HCT116 (cell line): Measurements from ENCODE around the gene MYRF. TPM values are rescaled to one million over a fixed set of nuclear protein-coding genes. Genes with fewer than 3 reads are reported as not detected.

Source experiments
- ATAC-seq: fragments of 200-7000 bp; cut with Tn5 transposase; 2 replicates; pipeline ENCODE4 v1.9.1; 2020; ENCODE audit warnings: mild to moderate bottlenecking, moderate library complexity
- BruUV-seq: library from RNA; stranded (reverse); fragments of 400-500 nt; replicated peaks from 2 replicates; lab custom pipeline; 2021; lab: Mats Ljungman, UMichigan
- CTCF ChIA-PET: fragments of 300-600 bp; sonication (Branson Sonifier 250); formaldehyde crosslinking; loops from one replicate; lab custom pipeline; 2021; ENCODE audit warnings: antibody characterized with exemption; lab: Charles Lee
- POLR2A ChIA-PET: fragments of 300-600, 350-600 bp; sonication (Branson Sonifier 250); formaldehyde crosslinking; loops from one replicate; lab custom pipeline; 2021; ENCODE audit warnings: antibody characterized with exemption; lab: Charles Lee
- RAD21 ChIA-PET, 2 experiments: fragments of 300-600 bp; sonication (Branson Sonifier 250); formaldehyde crosslinking; loops; one replicate each; lab custom pipeline; 2023; ENCODE audit warnings: low total read pairs in 2 of 2; ENCODE audit not compliant: uncharacterized antibody in 2 of 2, unreplicated experiment in 2 of 2, low non-redundant PET in 1 of 2; lab: Charles Lee
- DNase-seq: peaks from one replicate; pipeline ENCODE4 v3.0.0-alpha.2; 2010; ENCODE audit warnings: low read depth, low spot score
- H2AFZ ChIP-seq: fragments of 200-600 bp; shearing (Covaris generic), sonication (generic); 2 replicates; pipeline ENCODE4 v1.6.1; 2017; ENCODE audit warnings: low read depth, mixed run types, mixed read lengths, antibody characterized with exemption, low read length; ENCODE audit not compliant: poor library complexity, severe bottlenecking
- H3K27ac ChIP-seq: 2 replicates; pipeline ENCODE4 v1.5.1; 2012; ENCODE audit warnings: low read depth, low read length
- H3K27me3 ChIP-seq: fragments of 200-600 bp; sonication (generic); 2 replicates; pipeline ENCODE4 v1.6.1; 2016; ENCODE audit warnings: mixed run types, low read length, mixed read lengths; ENCODE audit not compliant: insufficient read depth
- H3K36me3 ChIP-seq, 2 experiments: fragments of 200-500 bp in 1 of 2; fragments of 200-600 bp in 1 of 2; sonication (Bioruptor generic) in 1 of 2; sonication (generic) in 1 of 2; 2 replicates each; pipeline versions ENCODE4 v1.5.1 to v1.6.1; 2014 to 2016; ENCODE audit warnings: low read length in 2 of 2, inconsistent platforms in 1 of 2, mixed read lengths in 1 of 2, mixed run types in 1 of 2; ENCODE audit not compliant: insufficient read depth in 2 of 2, control insufficient read depth in 1 of 2
- H3K4me1 ChIP-seq, 2 experiments: fragments of 200-600 bp in 1 of 2; sonication (generic) in 1 of 2; 2 replicates each; pipeline versions ENCODE4 v1.5.1 to v1.6.1; 2012 to 2017; ENCODE audit warnings: low read length in 2 of 2, inconsistent platforms in 1 of 2, mild to moderate bottlenecking in 1 of 2, mixed read lengths in 1 of 2, mixed run types in 1 of 2, moderate library complexity in 1 of 2; ENCODE audit not compliant: insufficient read depth in 2 of 2, control insufficient read depth in 1 of 2
- H3K4me2 ChIP-seq: fragments of 200-600 bp; sonication (generic); 2 replicates; pipeline ENCODE4 v1.6.1; 2017; ENCODE audit warnings: mixed run types, low read length, mixed read lengths
- H3K4me3 ChIP-seq, 2 experiments: fragments of 200-600 bp in 1 of 2; sonication (generic) in 1 of 2; replicated peaks in 1 of 2; 2 replicates each; pipeline ENCODE4 v1.5.1; 2011 to 2016; ENCODE audit warnings: low read length in 2 of 2, control low read depth in 1 of 2, low read depth in 1 of 2, mild to moderate bottlenecking in 1 of 2, mixed read lengths in 1 of 2, mixed run types in 1 of 2
- H3K79me2 ChIP-seq: fragments of 200-600 bp; sonication (generic); 2 replicates; pipeline ENCODE4 v1.6.1; 2017; ENCODE audit warnings: mild to moderate bottlenecking, mixed run types, low read length, moderate library complexity, mixed read lengths; ENCODE audit not compliant: insufficient read depth
- H3K9ac ChIP-seq: fragments of 200-600 bp; sonication (generic); 2 replicates; pipeline ENCODE4 v1.6.1; 2016; ENCODE audit warnings: low read length, mixed read lengths
- H3K9me2 ChIP-seq: fragments of 200-600 bp; sonication (generic), shearing (Covaris generic); 2 replicates; pipeline ENCODE4 v1.6.1; 2017; ENCODE audit warnings: mixed run types, mild to moderate bottlenecking, moderate library complexity; ENCODE audit not compliant: insufficient read depth
- H3K9me3 ChIP-seq, 2 experiments: fragments of 200-500 bp in 1 of 2; fragments of 200-600 bp in 1 of 2; sonication (Bioruptor generic) in 1 of 2; sonication (generic) in 1 of 2; 2 replicates each; pipeline ENCODE4 v1.6.1; 2014 to 2017; ENCODE audit warnings: low read length in 2 of 2, mixed read lengths in 2 of 2, inconsistent platforms in 1 of 2, low read depth in 1 of 2, mild to moderate bottlenecking in 1 of 2, mixed run types in 1 of 2, moderate library complexity in 1 of 2; ENCODE audit not compliant: control insufficient read depth in 1 of 2, insufficient read depth in 1 of 2
- H4K20me1 ChIP-seq: fragments of 200-600 bp; sonication (generic), shearing (Covaris generic); 2 replicates; pipeline ENCODE4 v1.6.1; 2017; ENCODE audit warnings: mixed run types, mild to moderate bottlenecking, moderate library complexity; ENCODE audit not compliant: insufficient read depth
- ATF3 ChIP-seq: IDR thresholded peaks from 2 replicates; pipeline ENCODE4 v1.6.1; 2012
- CBX3 ChIP-seq: IDR thresholded peaks from 2 replicates; pipeline ENCODE4 v1.6.1; 2012; ENCODE audit warnings: low read depth
- CEBPB ChIP-seq: IDR thresholded peaks from 2 replicates; pipeline ENCODE4 v1.6.1; 2012; ENCODE audit warnings: low read depth
- EZH2phosphoT487 ChIP-seq: fragments of 200-600 bp; IDR thresholded peaks from 2 replicates; pipeline ENCODE4 v1.6.1; 2018; ENCODE audit warnings: antibody characterized with exemption, borderline replicate concordance
- FOSL1 ChIP-seq: IDR thresholded peaks from 2 replicates; pipeline ENCODE4 v1.6.1; 2012; ENCODE audit warnings: low read depth
- JUND ChIP-seq: IDR thresholded peaks from 2 replicates; pipeline ENCODE4 v1.6.1; 2012
- POLR2AphosphoS5 ChIP-seq: IDR thresholded peaks from 2 replicates; pipeline ENCODE4 v1.6.1; 2011; ENCODE audit warnings: mild to moderate bottlenecking, low read depth, low read length, moderate library complexity
- SP1 ChIP-seq: IDR thresholded peaks from 2 replicates; pipeline ENCODE4 v1.6.1; 2012; ENCODE audit warnings: low read depth
- TCF7L2 ChIP-seq: IDR thresholded peaks from 2 replicates; pipeline ENCODE4 v1.7.0; 2011; ENCODE audit warnings: borderline replicate concordance, inconsistent platforms; ENCODE audit not compliant: insufficient read depth, insufficient read length; ENCODE audit errors: extremely low read depth
- YY1 ChIP-seq: IDR thresholded peaks from 2 replicates; pipeline ENCODE4 v1.6.1; 2011; ENCODE audit warnings: low read length, low read depth, moderate library complexity, mild to moderate bottlenecking; ENCODE audit not compliant: insufficient replicate concordance; ENCODE audit errors: extremely low read depth
- ZFX ChIP-seq: fragments of 450-650 bp; IDR thresholded peaks from 2 replicates; pipeline ENCODE4 v1.6.1; 2017
- ZNF274 ChIP-seq: fragments of 200-500 bp; sonication (Bioruptor generic); IDR thresholded peaks from 2 replicates; pipeline ENCODE4 v1.6.1; 2014; ENCODE audit warnings: mild to moderate bottlenecking, low read depth, low read length, inconsistent platforms
- intact Hi-C: fragments of 100-400 bp; cut with micrococcal nuclease; formaldehyde crosslinking; loops from 2 replicates; pipeline ENCODE4 v1.10.0; 2022
- total RNA-seq: library from RNA; stranded (reverse); gene quantifications from one replicate; pipeline ENCODE4 v1.2.1, GENCODE V29; 2021; ENCODE audit not compliant: unreplicated experiment
- TF ChIP-seq, protein P1 (sequence below): IDR thresholded peaks from 2 replicates; pipeline ENCODE4 v1.6.1; 2012; ENCODE audit warnings: low read depth
- TF ChIP-seq, protein P2 (sequence below): IDR thresholded peaks from 2 replicates; pipeline ENCODE4 v1.6.1; 2012

Gene MYRF
- total RNA-seq, 1 experiment from 2014 or later = 52.3 TPM

DNA sequence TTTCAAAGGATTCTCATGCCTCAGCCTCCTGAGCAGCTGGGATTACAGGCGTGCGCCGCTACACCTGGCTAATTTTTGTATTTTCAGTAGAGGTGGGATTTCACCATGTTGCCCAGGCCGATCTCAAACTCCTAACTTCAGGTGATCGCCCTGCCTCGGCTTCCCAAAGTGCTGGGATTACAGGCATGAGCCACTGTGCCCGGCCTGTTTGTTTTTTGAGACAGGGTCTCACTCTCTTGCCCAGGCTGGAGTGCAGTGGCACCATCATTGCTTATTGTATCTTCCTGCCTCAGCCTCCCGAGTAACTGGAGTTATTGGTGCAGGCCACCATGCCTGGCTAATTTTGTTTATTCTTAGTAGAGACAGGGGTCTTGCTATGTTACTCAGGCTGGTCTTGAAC lies 83.8 kb downstream of the MYRF start:
- no peaks in the 10 kb centered on the region for H3K9me3 ChIP-seq
- no peak overlapping the region for H3K27ac ChIP-seq
- ChIA-PET POLR2A (interaction anchor here (0.6 to 1.2 kb wide), 2 partner anchors 21 to 23 kb away, joined by 3 to 4 read pairs; no protein-coding TSS in a partner anchor), CTCF (no interaction called here)
- no peaks in the 10 kb centered on the region for H3K9me2 ChIP-seq
- no peak overlapping the region for H3K4me2 ChIP-seq
- intact Hi-C loops = no loop called here
- H2AFZ ChIP-seq = no peak overlapping the region
- no peak for ATAC-seq
- H4K20me1 ChIP-seq = no peaks in the 10 kb centered on the region
- no peaks in the 10 kb centered on the region for H3K36me3 ChIP-seq
- TF ChIP-seq TCF7L2 (no peak), ATF3 (no peak)
- TF ChIP-seq, all 23 proteins: peak for 0
- H3K4me1 ChIP-seq = peaks cover 0 to 5% of the 10 kb centered on the region in 2 experiments; a peak in 1 of 4 replicates
- H3K79me2 ChIP-seq = no peaks in the 10 kb centered on the region
- RAD21 ChIA-PET = no interaction called here
- no peak for DNase-seq
- no peak overlapping the region for H3K9ac ChIP-seq
- BruUV-seq = no TSS peak
- no peaks in the 10 kb centered on the region for H3K27me3 ChIP-seq
- H3K4me3 ChIP-seq = no peak overlapping the region

DNA sequence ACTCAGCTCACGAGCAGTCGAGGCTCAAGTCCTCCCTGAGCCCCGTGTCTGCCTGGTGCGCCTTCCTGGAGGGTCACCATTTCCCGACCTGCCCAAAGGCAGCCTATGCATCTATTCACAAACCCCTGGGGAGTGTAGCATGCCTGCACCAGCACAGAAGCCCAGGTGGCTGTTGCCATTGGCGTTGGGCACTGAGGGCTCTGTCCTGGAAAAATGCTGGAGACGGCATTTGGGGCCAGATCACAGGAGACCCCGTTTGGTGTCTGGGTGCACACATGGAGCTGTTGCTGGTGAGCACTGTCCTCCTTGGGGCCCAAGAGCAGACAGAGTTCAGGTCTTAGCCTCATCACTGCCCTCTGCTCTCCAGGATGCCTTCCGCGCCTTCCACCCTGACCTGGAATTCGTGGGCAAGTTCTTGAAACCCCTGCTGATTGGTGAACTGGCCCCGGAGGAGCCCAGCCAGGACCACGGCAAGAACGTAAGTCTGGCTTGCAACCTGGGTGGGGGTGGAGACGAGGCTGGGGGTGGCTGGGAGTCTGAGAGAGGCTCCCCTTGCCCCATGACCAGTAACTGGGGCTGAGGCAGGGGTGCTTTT lies 85.1 kb downstream of the MYRF start:
- peaks cover 0 to 5% of the 10 kb centered on the region in 2 experiments; a peak in 1 of 4 replicates for H3K4me1 ChIP-seq
- no peaks in the 10 kb centered on the region for H3K9me3 ChIP-seq
- H2AFZ ChIP-seq = no peak overlapping the region
- H3K27ac ChIP-seq = no peak overlapping the region
- H4K20me1 ChIP-seq = no peaks in the 10 kb centered on the region
- DNase-seq (no peak), ATAC-seq (no peak)
- ChIA-PET RAD21 (no interaction called here), POLR2A (interaction anchor here (1.2 kb wide), 1 partner anchor 22 kb away, joined by 4 read pairs; no protein-coding TSS in a partner anchor), CTCF (no interaction called here)
- BruUV-seq = no TSS peak
- no peak overlapping the region for H3K4me3 ChIP-seq
- H3K36me3 ChIP-seq = no peaks in the 10 kb centered on the region
- H3K27me3 ChIP-seq = no peaks in the 10 kb centered on the region
- no peak overlapping the region for H3K4me2 ChIP-seq
- intact Hi-C loops = no loop called here
- H3K9me2 ChIP-seq = no peaks in the 10 kb centered on the region
- H3K9ac ChIP-seq = no peak overlapping the region
- no peaks in the 10 kb centered on the region for H3K79me2 ChIP-seq
- TF ChIP-seq YY1 = no peak
- TF ChIP-seq ZNF274 = no peak
- TF ChIP-seq TCF7L2 = no peak
- TF ChIP-seq SP1 = no peak
- TF ChIP-seq CBX3 = no peak
- no peak for TF ChIP-seq CEBPB
- TF ChIP-seq ZFX = no peak
- no peak for TF ChIP-seq POLR2AphosphoS5
- TF ChIP-seq, protein P1, sequence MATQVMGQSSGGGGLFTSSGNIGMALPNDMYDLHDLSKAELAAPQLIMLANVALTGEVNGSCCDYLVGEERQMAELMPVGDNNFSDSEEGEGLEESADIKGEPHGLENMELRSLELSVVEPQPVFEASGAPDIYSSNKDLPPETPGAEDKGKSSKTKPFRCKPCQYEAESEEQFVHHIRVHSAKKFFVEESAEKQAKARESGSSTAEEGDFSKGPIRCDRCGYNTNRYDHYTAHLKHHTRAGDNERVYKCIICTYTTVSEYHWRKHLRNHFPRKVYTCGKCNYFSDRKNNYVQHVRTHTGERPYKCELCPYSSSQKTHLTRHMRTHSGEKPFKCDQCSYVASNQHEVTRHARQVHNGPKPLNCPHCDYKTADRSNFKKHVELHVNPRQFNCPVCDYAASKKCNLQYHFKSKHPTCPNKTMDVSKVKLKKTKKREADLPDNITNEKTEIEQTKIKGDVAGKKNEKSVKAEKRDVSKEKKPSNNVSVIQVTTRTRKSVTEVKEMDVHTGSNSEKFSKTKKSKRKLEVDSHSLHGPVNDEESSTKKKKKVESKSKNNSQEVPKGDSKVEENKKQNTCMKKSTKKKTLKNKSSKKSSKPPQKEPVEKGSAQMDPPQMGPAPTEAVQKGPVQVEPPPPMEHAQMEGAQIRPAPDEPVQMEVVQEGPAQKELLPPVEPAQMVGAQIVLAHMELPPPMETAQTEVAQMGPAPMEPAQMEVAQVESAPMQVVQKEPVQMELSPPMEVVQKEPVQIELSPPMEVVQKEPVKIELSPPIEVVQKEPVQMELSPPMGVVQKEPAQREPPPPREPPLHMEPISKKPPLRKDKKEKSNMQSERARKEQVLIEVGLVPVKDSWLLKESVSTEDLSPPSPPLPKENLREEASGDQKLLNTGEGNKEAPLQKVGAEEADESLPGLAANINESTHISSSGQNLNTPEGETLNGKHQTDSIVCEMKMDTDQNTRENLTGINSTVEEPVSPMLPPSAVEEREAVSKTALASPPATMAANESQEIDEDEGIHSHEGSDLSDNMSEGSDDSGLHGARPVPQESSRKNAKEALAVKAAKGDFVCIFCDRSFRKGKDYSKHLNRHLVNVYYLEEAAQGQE = no peak
- TF ChIP-seq FOSL1 = no peak
- no peak for TF ChIP-seq JUND
- TF ChIP-seq EZH2phosphoT487 = no peak
- TF ChIP-seq, protein P2, sequence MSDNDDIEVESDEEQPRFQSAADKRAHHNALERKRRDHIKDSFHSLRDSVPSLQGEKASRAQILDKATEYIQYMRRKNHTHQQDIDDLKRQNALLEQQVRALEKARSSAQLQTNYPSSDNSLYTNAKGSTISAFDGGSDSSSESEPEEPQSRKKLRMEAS = no peak
